GM18858 (cell line): ENCODE data around the gene STK38.

ENCODE experiments used
- ATAC-seq: cut with Tn5 transposase; IDR thresholded peaks from one replicate; pipeline ENCODE4 v1.9.1; 2021; ENCODE audit not compliant: unreplicated experiment

Gene STK38

GRCh38 chr6:36523936-36524499 lies 23.3 kb downstream of the STK38 start:
- no peak for ATAC-seq

- ATAC-seq = no peak
Measured at GRCh38 chr6:36523451-36523850, 23.8 kb downstream of the STK38 start.

GRCh38 chr6:36519352-36519751 lies 27.9 kb downstream of the STK38 start:
- ATAC-seq = no peak

GRCh38 chr6:36517408-36517807 lies 29.9 kb downstream of the STK38 start:
- ATAC-seq = no peak

GRCh38 chr6:36516988-36517387 lies 30.3 kb downstream of the STK38 start:
- ATAC-seq = no peak

GRCh38 chr6:36516559-36516958 lies 30.7 kb downstream of the STK38 start:
- no peak for ATAC-seq

- ATAC-seq = no peak
Measured at GRCh38 chr6:36515844-36516243, 31.4 kb downstream of the STK38 start.

- no peak for ATAC-seq
Measured at GRCh38 chr6:36514554-36515456, 32.5 kb downstream of the STK38 start.

GRCh38 chr6:36510365-36510764 lies 36.9 kb downstream of the STK38 start:
- no peak for ATAC-seq

GRCh38 chr6:36508532-36508931 lies 38.7 kb downstream of the STK38 start:
- no peak for ATAC-seq

GRCh38 chr6:36506611-36507010 lies 40.7 kb downstream of the STK38 start:
- ATAC-seq = no peak

- ATAC-seq = no peak
Measured at GRCh38 chr6:36505744-36506534, 41.3 kb downstream of the STK38 start.

GRCh38 chr6:36504982-36505381 lies 42.3 kb downstream of the STK38 start:
- no peak for ATAC-seq

GRCh38 chr6:36504181-36504580 lies 43.1 kb downstream of the STK38 start:
- ATAC-seq = no peak

- ATAC-seq = no peak
Measured at GRCh38 chr6:36501686-36502085, 45.6 kb downstream of the STK38 start.

GRCh38 chr6:36499918-36500317 lies 47.4 kb downstream of the STK38 start:
- ATAC-seq = no peak

GRCh38 chr6:36495086-36495485 lies 52.2 kb downstream of the STK38 start:
- no peak for ATAC-seq

GRCh38 chr6:36493859-36494258 lies 53.4 kb downstream of the STK38 start:
- ATAC-seq = no peak

- ATAC-seq = no peak
Measured at GRCh38 chr6:36493319-36493718, 54.0 kb downstream of the STK38 start.

GRCh38 chr6:36492621-36493020 lies 54.7 kb downstream of the STK38 start:
- ATAC-seq = no peak

GRCh38 chr6:36492092-36492491 lies 55.2 kb downstream of the STK38 start:
- ATAC-seq = no peak
